Mesodermal cell (in vitro differentiated cells): ENCODE measurements around the gene HSPB9.
A peak's percentile ranks its signal among the peaks of the same experiment; 100 is the strongest.

Experiments
- H3K27ac ChIP-seq: 2 replicates; pipeline ENCODE4 v1.7.0; 2013; ENCODE audit warnings: mild to moderate bottlenecking, low read depth, low read length, moderate library complexity; ENCODE audit not compliant: severe bottlenecking
- H3K36me3 ChIP-seq: 2 replicates; pipeline ENCODE4 v1.7.1; 2013; ENCODE audit warnings: mild to moderate bottlenecking, low read length, moderate library complexity; ENCODE audit not compliant: control insufficient read depth, insufficient read depth
- H3K4me1 ChIP-seq: one replicate; pipeline ENCODE4 v1.7.1; 2013; ENCODE audit warnings: mild to moderate bottlenecking, low read length; ENCODE audit not compliant: insufficient read depth, control insufficient read depth, poor library complexity, severe bottlenecking
- H3K4me3 ChIP-seq: 2 replicates; pipeline ENCODE4 v1.7.0; 2013; ENCODE audit warnings: low read length, control low read depth, mild to moderate bottlenecking; ENCODE audit not compliant: insufficient read depth, poor library complexity, severe bottlenecking; ENCODE audit errors: extremely low read depth
- H3K9me3 ChIP-seq: 2 replicates; pipeline ENCODE4 v1.7.1; 2013; ENCODE audit warnings: mild to moderate bottlenecking, low read length, moderate library complexity; ENCODE audit not compliant: control insufficient read depth
- WGBS, 2 experiments: methylation state at CpG; one replicate each; pipeline ENCODE4 v1.1.5; 2013; ENCODE audit warnings: missing lambda C conversion rate in 2 of 2; ENCODE audit not compliant: insufficient coverage in 2 of 2; 5-methylcytosine and 5-hydroxymethylcytosine counted together

HSPB9 gene

DNA sequence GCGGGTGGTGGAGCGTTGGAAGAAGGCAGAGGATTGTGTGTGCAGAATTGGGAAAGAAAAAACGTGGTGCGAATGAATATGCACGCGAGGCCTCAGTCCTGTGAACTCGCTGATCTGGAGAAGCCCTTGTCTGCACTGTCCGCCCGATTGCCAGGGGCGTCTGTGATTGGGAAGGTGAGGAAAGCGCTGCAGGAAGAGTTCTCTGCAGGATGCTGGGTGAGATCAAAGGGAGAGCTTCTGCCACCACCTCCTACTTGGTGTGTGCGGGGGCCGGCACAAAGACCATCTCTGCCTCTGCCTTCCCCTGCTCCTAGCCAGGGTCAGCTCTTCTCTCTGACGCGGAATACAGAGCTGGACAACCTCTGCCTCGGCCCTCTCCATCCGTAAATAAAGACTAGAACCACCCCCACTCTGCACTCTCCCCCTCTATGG is 33.0 kb downstream of the HSPB9 start:
- H3K4me3 ChIP-seq = peak overlapping the region; percentile 100
- H3K36me3 ChIP-seq = peaks cover 18% of the 10 kb centered on the region
- 17 to 32% methylated on average over 14 to 16 of the region's 17 CpGs for WGBS, 2 experiments
- peak overlapping the region; percentile 36 for H3K27ac ChIP-seq
- no peaks in the 10 kb centered on the region for H3K9me3 ChIP-seq
- peaks cover 7% of the 10 kb centered on the region for H3K4me1 ChIP-seq

DNA sequence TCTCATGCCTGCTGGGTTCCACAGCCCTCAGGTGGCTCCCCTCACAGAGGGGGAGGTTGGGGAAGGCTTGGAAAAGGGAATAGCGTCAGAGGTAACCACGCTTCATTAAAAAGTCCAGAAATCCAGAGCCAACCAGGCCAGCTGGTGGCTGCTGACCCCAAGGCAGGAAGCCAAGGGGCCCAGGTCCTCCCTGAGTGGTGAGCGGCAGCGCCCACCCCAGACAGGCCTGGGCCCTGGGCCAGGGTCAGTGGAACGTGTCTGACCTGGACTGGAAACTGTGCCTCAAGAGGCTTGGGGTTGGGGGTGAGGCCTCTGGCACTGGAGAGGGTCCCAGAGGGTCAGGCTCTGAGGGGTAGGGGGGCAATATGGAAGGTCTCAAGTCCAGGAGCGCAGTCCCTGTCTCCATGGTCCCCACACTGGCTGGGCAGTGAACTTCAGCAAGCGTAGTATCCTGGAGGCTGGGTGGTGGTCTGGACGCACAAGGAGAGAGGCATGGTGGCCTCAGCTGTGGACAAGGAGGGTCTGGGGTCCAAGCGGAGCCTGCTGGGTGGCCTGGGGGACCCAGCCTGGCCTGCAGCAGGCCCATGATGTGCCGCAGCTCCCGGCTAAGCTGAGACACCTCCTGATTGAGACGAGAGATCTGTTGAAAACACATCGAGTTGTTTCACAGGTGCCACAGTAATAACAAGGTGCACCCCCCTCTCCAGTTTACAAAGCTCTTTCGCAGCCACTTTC is 37.4 kb downstream of the HSPB9 start:
- no peaks in the 10 kb centered on the region for H3K9me3 ChIP-seq
- no peaks in the 10 kb centered on the region for H3K36me3 ChIP-seq
- H3K4me3 ChIP-seq = no peak overlapping the region
- 96 to 97% methylated on average over 10 to 13 of the region's 14 CpGs for WGBS, 2 experiments
- no peaks in the 10 kb centered on the region for H3K4me1 ChIP-seq
- no peak overlapping the region for H3K27ac ChIP-seq

DNA sequence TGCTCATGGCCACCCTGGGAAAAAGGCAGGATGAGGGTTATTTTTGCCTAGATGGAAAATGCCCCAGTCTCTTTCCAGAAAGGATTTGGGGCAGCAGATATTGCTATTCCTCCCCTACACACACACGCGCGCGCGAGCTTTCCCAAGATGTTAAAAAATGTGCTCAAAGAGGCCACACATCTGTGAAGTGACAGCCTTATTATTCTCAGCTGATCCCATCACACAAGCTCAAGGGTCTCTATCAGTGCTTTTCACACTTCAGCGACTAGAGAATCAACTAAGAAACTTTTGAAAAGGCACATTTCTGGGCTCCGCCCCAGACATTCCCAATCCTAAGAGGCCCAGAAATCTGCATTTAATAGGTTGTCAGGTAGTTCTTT is 37.9 kb downstream of the HSPB9 start:
- Histone ChIP-seq H3K36me3 (no peaks in the 10 kb centered on the region), H3K27ac (no peak overlapping the region), H3K9me3 (no peaks in the 10 kb centered on the region), H3K4me1 (no peaks in the 10 kb centered on the region), H3K4me3 (no peak overlapping the region)
- 97 to 100% methylated on average over 5 of the region's 7 CpGs for WGBS, 2 experiments

DNA sequence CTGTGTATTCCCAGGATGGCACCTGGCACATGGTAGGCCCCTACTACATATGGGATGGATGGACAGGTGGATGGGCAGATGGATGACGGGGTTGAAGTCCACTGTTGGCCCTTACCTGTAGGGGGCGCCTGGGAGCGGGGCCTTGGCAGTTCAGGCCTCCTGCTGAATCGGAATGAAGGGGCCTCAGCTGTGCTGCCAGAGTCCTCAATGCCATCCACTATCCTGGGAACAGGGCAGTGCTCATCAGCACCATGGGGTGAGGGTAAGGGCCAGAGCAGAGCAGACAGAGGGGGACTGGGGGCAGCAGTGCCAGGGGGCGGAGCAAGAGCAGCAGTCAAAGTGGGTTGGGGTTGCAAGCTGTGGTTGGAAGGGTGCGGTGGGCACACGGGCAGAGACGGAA is 40.5 kb downstream of the HSPB9 start:
- no peaks in the 10 kb centered on the region for H3K9me3 ChIP-seq
- H3K36me3 ChIP-seq = no peaks in the 10 kb centered on the region
- no peak overlapping the region for H3K4me3 ChIP-seq
- 67 to 68% methylated on average over 8 of the region's 8 CpGs for WGBS, 2 experiments
- no peaks in the 10 kb centered on the region for H3K4me1 ChIP-seq
- no peak overlapping the region for H3K27ac ChIP-seq

DNA sequence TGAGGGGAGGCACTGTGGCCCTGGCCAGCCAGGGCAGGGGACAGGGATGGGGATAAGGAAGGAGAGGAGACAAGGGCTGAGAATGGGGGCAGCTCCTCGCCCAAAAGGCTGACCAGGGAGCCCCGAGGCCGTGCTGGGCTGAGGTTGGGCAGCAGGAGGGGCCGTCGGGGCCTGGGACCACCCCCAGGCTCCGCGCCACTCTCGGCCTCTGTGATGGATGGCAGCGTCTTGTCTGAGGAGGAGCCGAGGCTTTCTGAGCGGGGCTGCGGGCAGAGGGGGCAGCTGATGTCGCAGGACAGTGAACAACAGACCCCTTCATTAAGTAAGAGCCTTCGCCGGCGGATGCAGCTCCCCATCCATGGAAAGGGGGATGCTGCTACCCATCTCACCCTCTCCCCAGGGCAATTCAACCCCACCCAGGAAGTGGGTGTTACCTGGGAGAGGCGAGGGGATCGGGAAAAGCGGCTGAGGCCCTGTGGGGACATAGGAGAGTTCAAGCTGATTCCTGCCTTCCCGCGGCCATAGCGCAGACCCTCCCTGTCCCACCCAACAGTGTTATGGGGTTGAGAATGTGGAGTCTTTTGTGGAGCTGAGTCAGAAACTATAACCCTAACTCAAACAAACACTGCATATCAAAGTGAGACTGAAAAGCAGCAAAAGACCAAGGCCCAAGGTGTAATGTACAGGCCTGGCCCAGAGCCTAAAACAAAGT is 41.2 kb downstream of the HSPB9 start:
- H3K4me3 ChIP-seq = no peak overlapping the region
- H3K4me1 ChIP-seq = no peaks in the 10 kb centered on the region
- no peak overlapping the region for H3K27ac ChIP-seq
- H3K36me3 ChIP-seq = no peaks in the 10 kb centered on the region
- WGBS, 2 experiments = 83 to 84% methylated on average over 11 to 16 of the region's 22 CpGs
- no peaks in the 10 kb centered on the region for H3K9me3 ChIP-seq

DNA sequence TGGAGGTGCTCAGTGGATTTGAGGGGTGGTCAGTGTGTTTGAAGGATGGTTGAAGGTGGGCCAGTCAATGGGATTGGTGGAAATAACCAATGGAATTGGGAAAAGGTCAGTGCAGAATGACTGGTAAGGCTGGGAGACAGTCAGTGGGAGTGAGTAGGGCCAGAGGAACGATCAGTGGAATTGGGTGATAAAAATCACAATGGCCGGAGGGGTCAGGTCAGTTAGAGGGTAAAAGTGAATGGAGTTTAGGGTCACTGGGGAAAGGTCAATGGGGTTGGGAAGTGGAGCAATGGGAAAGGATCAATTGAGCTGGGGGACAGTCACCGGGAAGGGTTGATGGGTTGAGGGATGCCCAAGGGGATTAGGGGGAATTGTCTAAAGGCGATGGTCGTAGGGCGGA is 43.1 kb downstream of the HSPB9 start:
- WGBS, 2 experiments = 94 to 97% methylated on average over 3 to 6 of the region's 6 CpGs
- H3K9me3 ChIP-seq = no peaks in the 10 kb centered on the region
- no peak overlapping the region for H3K27ac ChIP-seq
- H3K4me1 ChIP-seq = no peaks in the 10 kb centered on the region
- no peak overlapping the region for H3K4me3 ChIP-seq
- H3K36me3 ChIP-seq = no peaks in the 10 kb centered on the region

DNA sequence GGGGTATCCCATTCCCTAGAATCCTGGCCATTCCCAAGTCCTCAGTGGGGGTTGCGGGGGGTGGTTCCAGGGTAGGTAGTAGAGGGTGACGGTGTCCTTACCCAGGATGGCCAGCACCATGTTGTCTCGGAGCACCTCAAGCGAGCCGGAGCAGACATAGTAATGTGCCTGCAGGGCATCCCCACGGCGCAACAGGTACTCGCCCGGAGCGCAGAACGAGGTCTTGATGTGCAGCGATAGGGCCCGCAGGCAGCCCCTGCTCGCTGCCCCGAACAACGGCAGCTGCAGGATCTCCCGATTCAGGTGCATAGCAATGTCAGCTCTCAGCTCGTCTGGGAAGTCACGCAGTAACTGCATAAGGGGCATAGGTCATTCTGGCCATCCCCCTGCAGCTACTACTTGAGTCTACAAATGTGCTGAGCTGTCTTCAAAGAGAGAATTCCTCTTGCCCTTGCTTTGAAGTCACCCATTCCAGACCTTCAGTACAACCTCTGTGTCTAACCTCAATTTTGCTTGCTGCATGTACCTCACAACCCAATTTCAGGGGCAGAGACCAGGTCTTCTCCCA is 43.7 kb downstream of the HSPB9 start:
- H3K36me3 ChIP-seq = no peaks in the 10 kb centered on the region
- no peaks in the 10 kb centered on the region for H3K4me1 ChIP-seq
- H3K4me3 ChIP-seq = no peak overlapping the region
- H3K9me3 ChIP-seq = no peaks in the 10 kb centered on the region
- no peak overlapping the region for H3K27ac ChIP-seq
- WGBS, 2 experiments = 94 to 96% methylated on average over 19 of the region's 19 CpGs

DNA sequence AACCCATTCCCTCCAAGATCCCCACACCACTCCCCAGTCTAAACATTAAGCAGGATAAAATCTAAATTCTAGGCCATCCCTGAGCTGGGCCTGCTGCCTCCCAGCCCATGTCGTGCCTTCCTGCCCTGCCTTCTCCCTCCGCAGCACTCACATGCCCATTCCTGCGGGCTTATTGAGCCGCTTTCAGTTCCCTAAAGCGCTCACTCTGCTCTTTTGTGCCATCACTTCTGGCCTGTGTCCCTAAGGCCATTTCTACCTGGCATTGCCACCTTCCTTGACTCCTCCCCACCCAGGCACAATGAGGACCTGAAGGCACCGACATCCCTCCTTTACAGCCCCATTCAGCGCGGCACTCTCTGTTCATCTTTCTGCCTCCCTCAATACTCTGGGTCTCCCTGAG is 45.2 kb downstream of the HSPB9 start:
- WGBS, 2 experiments = 93 to 96% methylated on average over 8 of the region's 8 CpGs

DNA sequence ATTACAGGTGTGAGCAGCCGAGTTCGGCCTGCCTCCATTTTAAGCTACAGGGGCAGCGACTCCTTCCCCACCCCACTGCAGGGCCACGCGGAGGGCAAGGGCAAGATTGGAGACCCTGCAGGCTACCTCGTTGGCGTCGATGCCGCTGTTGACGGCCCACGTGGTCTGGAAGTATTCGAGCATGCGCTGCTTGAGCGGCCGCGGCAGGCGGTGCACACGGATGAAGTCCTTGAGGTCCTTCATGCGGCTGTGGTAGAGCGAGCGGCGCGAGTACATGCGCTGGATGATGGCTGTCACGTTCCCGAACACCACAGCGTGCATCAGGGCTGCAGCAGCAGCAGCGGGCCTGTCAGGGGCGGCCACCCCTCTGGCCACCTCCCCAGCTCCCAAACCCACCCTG is 46.7 kb downstream of the HSPB9 start:
- H3K4me3 ChIP-seq = no peak overlapping the region
- no peaks in the 10 kb centered on the region for H3K9me3 ChIP-seq
- H3K27ac ChIP-seq = no peak overlapping the region
- WGBS, 2 experiments = 95 to 96% methylated on average over 20 to 28 of the region's 29 CpGs
- H3K36me3 ChIP-seq = no peaks in the 10 kb centered on the region
- H3K4me1 ChIP-seq = peaks cover 3% of the 10 kb centered on the region

More for the DNA sequence above, 45.2 kb downstream of the HSPB9 start:
- H3K36me3 ChIP-seq = no peaks in the 10 kb centered on the region
- H3K9me3 ChIP-seq = no peaks in the 10 kb centered on the region
- no peak overlapping the region for H3K4me3 ChIP-seq
- peaks cover 3% of the 10 kb centered on the region for H3K4me1 ChIP-seq
- H3K27ac ChIP-seq = no peak overlapping the region

DNA sequence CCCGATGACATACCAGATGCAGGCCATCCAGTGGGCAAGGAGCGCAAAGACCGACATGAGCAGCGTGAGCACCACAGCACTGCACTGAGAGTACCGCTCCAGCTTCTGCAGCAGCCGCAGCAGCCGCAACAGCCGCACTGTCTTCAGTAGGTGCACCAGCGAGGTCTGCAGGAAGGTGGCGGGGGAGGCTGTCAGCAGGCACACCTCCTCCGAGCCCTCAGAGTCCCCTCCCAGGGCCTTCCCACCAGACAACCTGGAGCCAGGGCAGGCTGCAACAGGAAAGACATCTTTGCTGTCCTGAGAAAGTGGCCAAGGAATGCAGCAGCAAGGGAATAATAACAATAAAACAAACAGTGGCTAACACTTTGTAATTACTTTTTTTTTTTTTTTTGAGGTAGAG is 49.2 kb downstream of the HSPB9 start:
- no peaks in the 10 kb centered on the region for H3K9me3 ChIP-seq
- H3K36me3 ChIP-seq = no peaks in the 10 kb centered on the region
- WGBS, 2 experiments = 71 to 74% methylated on average over 6 to 9 of the region's 11 CpGs
- H3K4me3 ChIP-seq = no peak overlapping the region
- H3K4me1 ChIP-seq = peaks cover 3% of the 10 kb centered on the region
- H3K27ac ChIP-seq = no peak overlapping the region
